Kidney capillary endothelial cell (primary cell): ENCODE data around the gene GLRX5.

ENCODE experiments used
- DNase-seq: peaks from one replicate; pipeline ENCODE4 v3.0.0-alpha.2; 2018; ENCODE audit warnings: low spot score

GLRX5 gene

DNA sequence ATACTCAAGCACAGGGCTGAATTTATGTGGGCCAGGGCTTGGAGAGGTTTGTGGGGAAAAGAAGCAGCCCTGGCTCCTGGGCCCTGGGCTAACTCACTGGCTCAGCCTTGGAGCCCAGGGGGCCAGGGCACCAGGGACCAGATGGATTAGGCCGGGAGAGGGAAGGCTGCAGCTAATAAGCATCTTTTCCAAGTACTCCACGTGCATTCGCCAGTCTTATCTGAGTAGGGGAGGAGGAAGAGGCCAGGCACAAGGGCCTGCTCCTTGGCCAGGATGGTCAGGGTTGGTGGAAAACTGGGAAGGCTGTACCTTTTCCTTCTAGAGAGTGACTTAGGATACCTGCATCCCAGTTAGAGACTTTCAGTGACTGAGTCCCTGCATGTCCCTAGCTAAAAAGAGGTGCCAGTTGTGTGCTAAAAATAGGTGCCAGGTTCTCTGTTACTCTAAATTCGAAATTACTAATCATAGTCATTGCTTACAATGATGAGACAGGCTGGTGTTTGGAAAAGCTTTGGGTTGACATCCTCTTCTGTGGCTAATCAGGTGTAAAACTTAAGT lies 1.3 kb downstream of the GLRX5 start:
- DNase-seq: no peak

DNA sequence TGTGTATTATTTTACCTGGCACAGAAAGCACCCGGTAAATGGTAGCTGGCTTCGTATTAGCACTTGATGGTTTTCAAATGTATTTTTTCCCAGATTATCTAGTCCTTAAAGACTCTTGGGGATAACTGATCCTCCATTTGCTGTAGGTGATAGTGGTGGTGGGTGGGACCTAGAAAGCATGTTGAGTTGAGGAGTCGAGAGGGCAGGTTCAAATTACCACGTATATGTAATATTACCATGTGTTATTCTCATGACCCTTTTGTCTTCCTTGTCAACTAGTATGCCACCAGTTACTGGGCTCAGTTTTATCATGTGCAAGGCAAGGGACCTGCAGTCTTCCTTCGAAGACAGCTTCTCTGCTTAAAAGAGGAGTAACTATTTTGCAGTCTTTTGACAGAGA lies 1.8 kb downstream of the GLRX5 start:
- no peak for DNase-seq

DNA sequence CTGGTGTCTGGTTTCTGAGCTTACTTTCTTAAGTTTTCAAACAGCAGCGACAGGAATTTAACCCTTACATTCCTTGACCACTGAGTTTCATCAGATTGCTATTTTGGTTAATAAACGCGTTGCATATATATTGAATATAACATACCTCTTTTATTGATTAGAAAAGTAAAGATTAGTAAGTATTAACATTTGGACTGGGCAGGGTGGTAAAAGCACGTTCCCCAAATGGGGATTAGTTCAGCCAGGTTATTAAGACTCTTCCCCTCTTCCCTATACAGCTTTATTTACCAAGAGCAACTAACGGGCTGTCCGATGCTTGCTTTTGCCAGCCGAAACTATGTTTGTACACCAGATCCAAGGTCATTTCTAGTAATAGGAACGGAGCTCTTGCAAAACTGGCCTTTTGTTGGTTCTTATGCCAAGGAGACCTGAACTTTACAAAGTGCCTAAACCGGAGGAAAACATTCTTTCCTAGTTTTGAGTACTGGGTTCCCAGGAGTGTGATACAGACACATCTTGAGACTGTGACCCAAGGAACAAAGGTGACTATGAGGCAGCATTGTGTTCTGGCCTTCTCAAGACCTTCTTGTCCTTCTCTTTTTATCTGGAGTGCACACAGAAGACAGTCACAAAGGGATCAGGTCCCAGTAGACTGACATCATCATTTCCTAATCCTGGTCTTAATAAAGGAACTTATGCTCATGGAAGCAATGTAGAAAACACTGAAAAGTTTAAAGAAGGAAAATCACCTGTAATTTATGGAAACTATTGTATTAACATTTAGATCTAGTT lies 2.6 kb downstream of the GLRX5 start:
- DNase-seq: no peak

DNA sequence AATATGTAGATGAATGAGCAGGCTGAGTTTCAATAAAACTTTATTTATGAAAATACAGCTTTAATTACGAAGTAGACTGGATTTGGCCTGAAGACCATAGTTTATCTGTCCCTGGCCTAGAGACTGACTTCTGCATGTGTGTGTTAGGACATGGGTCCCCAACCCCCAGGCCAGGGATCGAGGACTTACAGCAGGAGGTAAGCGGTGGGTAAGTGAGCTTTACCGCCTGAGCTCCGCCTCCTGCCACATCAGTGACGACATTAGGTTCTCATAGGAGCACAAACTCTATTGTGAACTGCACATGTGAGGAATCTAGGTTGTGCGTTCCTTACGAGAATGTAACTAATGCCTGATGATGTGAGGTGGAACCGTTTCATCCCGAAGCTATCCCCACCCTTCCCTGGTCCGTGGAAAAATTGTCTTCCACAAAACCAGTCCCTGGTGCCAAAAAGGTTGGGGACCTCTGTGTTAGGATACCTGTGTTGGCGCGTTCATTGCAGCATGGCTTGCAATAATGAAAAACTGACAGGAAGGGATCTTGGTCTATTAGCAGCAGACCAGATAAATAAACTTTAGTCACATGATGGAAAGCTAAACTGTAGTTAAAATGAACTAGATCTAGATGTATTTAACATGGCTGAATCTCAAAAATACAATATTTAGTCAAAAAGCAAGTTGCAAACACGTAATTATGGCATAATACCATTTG lies 4.1 kb downstream of the GLRX5 start:
- no peak for DNase-seq

DNA sequence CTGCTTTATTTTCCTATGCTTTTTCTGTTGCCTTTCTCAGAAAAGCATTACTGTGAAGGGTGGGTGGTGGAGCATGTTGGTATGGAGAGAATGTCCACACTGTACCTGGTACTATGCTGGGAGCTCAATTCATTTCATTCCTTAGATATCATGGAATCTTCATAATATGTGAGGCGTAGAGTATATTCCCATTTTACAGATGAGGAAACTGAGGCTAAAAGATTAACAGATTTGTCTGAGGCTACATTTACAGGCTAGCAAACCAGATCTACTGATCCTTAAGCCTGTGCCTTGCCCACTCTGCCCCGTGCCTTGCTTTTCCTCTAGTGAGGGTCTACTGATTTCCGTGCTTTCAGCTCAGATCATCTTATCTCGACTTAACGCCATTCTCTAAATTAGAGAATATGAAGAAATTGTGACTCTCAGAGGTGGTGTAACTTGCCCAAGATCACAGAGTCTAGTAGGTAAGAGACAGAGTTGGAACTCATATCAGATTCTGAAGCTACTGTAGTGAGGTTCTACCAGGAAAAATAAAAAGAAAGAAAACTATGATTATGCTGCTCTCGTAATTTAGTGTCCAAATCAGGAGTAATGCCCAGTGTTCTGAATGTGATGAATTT lies 5.5 kb downstream of the GLRX5 start:
- no peak for DNase-seq

DNA sequence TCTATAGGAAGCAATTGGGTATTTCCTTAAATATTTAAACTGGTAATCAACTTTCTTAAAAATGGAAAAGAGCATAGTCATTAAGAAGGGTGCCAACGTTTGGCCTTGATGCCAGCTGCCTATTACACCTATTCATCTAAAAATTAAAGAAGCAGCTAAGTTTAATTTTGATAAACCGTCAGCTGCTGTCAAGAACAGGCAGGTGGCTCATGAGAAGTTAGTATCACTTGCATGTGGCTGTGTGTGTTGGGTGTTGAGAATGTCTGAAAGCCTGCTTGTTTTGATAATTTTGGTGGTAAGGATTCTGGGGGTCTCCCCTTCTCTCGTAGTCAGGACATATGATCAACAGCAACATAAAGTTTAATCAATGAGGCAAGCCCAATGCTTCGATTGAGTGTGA lies 6.5 kb downstream of the GLRX5 start:
- no peak for DNase-seq

DNA sequence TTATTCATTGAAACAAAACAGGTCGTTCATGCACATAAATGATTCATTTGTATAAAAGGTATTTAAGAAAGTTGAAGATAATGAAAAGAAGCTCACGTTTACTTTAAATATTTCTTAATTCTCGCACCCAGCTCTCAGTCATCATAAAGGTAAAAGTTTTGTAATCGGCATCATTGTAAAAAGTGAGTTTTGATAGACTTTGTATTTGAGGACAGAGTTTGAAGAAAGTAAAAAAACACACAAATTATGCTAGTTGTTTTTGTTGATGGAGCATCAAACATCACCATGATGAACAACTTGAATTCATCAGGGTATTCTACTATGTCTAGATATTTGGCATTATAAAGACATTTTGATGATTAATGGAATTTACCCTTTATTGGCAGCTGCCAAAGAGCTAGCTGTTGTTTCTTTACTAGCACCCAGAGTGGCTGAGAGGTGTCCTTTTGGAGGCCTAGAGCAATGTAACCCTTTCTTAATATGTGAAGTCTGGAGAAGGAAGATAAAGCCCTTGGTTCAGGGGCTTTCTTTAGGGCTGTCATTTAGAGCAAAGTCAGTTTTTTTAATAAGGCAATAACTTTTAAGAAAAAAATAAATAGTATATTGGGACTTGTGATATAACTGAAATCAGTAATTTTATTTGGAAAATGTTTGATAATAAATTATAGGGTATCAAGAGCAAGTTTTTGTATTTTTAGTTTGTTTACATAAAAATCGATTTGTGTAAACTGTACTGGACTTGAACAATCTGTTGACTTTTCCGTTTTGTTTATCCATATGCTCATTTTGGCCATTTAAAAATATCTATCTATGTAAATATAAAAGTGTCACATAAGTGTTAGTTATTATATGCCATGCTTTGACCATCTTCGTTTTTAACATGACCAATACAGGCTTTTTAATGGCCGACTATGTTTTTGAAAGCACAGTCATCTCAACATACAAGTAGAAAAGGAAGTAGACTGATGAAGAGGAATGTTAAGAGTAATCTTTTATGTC lies 7.4 kb downstream of the GLRX5 start:
- DNase-seq: no peak

DNA sequence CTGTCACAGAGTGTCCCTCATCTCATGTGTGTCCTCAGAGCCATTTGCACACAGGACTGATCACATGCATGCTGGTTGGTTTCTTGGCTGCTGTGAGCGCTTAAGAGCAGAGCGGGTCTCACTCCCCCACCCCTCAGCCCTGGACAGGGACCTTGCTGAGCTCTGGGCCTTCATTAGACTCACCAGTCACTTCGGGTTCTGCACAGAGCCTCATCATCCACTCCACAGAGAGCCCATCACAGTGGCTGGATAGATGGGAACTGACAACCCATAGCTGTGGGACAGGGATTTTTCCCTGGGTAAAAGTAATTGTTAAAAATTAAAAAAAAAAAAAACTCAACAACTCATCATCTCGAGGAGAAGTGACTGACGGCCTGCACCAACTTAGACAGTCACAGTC lies 8.2 kb downstream of the GLRX5 start:
- DNase-seq: no peak

DNA sequence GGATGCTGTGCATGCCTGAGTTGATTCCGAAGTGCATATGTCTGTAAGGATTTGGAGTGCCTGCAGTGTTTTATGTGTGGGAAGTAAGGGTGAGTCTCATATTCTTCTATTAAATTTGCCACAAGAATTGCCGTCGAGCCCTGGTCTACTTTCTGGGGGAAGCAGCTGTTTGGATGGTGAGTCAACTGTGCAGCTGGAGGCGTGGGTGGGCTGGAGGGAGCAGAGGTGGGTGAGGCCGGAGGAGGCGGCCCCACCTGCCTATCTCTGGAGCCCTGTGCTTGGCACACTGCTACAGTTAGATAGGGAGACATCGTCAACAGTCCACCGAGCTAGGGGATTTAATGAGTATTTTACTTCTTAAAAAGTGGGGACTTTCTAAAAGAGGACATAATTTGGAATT lies 9.7 kb downstream of the GLRX5 start:
- DNase-seq: no peak

DNA sequence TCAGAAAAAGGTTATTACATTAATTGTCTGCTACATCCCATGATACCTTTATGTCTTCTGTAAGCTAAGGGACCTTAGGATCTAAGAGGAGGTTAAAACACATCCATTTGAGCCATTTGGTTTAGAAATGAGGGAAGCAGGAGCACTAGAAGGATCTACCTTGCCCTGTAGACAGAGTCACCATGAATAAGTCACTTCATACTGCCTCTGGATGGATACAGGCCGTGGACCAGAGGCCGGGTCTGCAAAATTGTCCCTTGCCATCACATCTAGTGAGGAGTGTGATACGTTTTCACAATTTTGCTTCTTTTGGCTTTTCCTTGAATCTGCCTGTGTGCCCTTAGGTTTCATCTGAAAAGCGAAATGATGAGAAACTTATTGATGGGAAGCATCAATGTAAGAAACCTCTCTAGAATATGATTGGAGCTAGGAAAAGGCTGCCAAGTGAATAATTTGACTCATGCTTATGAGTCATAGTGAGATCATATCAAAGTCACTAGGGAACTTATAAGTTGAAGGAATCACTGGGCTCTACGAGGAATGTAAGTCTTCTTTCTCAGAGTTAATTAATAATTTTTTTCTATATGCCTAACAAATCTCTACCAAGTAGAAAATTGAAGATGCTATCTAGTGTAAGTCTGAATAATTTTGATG lies 10.8 kb downstream of the GLRX5 start:
- DNase-seq: peak; percentile 87

DNA sequence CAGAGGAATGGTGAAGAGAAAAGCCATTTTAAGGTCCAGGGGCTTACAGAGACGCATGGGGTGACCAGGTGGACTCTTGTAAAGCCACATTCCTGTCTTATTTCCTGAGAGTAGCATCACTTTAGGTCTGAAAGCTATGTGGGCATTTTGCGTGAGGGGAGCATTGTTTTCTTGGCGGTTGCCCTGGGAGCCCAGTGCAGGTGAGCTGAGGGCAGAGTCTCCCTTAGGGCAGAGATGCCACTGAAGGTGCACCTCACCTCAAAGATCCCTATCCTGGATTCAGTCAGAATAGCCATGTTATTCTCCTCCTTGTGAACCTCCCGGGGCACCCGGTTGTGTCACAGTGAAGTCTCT lies 12.4 kb downstream of the GLRX5 start:
- DNase-seq: no peak

DNA sequence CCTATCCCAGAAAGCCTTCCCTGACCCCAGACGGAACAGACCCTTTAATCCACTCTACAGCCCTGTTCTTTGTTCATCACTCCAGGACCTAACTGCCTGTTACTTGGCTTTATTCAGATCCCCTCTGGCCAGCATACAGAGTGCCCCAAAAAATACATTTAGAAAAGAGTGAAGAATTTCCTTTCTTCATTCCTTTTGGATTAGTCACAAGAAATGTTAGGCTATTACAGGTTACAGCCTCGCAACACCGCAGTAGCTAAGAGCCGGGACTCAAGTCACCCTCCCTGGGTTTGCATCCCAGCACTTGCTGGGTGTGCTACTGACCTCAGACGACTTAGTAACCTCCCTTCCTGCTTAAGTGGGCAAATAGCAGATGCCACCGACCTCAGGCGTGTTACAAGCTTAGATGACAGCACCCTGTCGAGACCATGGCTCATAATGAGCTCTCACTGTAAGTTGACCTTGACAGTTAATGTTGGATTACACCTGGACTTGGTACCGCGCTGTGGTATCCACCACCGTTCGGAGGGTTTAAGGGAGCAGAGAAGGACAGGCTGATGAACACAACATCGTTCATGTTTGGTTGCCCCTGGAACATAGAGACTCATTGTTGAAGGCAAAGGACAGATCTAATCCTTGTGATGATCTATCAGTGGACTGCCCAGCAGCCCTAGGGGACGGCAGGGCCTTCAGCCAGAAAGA lies 12.9 kb downstream of the GLRX5 start:
- DNase-seq: peak; percentile 51

DNA sequence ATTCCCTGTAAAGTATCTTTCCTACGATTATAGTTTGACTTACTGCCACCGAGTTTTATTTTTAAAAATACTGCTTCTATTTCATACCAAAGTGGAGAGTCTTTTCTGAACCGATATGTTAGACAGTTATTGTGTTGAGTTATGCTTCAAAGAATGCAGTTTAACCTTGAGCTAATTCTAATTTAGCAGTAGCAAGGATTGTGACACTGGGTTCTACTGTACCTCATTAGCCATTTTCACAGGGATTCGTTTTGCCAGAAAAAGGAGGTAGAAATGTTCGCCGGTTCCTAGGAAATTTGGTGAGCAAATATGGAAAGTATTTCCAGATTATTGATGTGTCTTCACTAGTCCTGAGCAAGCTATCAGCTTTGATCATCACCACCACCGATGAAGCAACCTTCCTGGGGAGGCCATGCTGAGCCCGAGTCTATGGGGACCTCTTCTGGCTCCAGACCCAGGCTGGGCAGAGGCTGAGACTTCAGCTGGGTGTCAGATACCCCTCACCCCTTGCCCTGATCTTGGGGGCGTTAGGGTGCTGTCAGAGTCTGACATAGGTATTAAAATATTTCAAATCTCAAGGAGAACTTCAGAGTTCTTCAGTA lies 13.6 kb downstream of the GLRX5 start:
- DNase-seq: no peak

DNA sequence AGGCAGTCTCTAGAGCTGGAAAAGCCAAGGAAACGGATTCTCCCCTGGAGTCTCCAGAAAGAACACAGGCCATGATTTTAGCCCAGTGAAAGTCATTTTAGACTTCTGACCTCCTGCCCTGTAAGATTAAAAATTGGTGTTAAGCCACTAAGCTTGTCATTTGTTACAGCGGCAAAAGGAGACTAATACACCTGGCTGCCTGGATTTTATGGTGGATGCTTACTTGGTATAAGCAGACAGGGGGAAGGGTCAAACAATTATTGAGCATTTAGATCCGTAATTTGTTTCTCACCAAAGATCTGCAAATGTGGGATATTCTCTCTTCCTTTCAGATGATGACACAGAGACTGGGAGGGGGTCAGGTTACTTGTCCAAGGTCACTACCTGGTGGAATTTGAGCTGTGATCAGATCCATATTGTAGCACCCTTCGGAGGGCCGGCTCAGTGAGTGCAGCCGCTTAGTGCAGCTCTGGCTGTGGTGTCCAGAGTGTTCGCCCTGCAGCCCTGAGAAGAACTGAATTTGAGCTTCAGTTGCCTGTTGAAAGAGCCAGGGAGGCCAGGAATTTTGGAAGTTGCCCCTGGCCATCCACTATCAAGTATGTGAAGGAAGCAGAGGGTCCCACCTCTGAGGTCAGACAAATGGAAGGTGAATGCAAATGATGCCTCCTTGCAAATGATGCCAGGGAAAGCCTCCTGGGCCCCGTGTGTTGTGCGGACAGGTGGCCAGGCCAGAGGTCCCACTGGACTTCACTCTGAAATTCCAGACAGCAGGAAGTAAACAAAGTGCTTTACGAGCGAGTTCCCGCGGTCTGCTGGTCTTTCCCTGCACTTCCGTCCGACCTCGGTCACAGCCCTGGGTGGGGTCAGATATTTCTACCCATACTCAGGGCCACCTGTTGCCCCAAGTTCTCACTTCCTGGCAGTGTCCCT lies 15.1 kb downstream of the GLRX5 start:
- no peak for DNase-seq

DNA sequence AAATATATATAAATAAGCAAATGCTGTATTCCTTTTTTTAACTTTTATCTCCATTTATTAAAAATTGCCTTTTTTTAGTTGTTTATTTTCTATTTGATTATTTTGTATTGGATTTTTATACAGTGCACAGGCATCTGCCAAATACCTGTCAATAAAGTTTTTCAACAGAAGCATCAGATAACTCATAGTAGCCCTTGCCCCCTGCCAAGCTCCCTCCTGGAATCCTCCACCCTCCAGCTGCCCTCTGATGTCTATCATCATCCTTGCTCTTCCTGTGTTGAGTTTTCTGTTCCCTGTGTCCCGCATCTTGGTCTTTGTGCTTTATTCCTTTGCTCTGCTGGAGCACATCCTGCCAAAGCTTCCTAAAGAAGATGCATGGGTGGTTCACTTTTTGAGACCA lies 16.6 kb downstream of the GLRX5 start:
- DNase-seq: no peak

DNA sequence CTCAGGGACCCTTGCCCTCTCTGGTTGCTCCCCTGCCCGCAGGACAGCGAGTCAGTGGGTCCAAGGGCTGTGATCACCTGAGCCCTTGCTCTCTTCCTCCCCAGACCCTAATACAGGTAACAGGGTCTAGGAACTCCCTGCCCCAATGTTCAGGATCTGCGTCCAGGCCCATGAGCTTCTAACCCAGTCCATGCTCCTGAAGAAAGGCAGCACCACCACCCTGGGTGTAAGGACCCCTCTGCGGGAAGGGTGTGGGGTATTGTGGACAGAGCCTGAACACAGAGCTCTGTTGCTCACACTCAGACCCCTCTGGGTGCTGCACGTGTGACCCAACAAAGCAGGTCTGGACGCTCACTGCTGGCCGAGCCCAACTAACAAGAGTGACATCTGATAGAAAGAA lies 18.3 kb downstream of the GLRX5 start:
- no peak for DNase-seq

DNA sequence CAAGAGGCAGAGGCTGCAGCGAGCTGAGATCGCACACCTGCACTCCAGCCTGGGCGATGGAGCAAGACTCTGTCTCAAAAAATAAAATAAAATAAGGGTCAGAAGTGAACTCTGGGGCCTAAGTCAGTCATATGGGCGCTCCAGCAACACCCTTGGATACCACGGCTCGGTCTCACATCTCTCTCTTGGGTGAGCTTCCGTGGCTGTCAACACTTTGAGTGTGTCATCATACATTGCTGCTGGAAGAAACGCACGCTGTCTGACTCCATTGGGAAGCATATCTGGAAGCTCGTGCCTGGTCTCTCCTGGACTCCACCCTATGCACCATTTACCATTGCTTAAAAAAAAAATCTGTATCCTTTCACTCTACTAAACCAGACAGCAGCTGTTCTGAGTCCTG lies 20.2 kb downstream of the GLRX5 start:
- no peak for DNase-seq

DNA sequence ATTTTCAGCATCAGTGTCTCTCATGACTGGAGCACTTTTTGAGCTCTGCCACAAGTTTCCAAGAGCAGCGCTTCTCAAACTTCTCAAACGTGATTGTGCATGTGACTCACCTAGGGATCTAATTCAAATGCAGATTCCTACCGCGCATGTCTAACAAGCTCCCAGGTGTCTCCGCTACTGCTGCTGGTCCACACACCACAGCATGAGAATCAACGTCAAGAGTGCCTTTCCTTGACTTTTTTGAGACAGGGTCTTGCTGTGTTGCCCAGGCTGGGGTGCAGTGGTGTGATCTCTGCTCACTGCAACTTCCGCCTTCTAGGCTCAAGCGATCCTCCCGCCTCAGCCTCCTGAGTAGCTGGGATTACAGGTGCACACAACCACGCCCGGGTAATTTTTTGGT lies 22.4 kb downstream of the GLRX5 start:
- DNase-seq: no peak

DNA sequence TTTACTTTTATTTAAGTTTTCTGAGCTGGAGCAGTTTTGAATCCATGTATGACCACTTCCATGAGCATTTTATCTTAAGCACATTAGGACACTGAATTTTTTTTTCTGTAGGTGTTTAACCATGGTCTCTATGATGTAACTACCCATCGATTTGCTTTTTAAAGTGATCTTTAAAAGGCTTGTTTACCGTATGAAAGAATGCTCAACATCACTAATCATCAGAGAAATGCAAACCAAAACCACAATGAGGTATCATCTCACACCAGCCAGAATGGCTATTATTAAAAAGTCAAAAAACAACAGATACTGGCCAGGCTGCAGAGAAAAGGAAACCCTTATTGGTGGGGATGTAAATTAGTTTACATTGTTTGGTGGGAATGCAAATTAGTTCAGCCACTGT lies 23.0 kb downstream of the GLRX5 start:
- no peak for DNase-seq
